Endothelial cell of umbilical vein (primary cell): Measurements from ENCODE around the gene RGSL1. TPM values are rescaled to one million over a fixed set of nuclear protein-coding genes. Genes with fewer than 3 reads are reported as not detected.

ENCODE experiments used
- BruUV-seq: library from RNA; stranded (reverse); fragments of 400-500 nt; replicated peaks from 2 replicates; lab custom pipeline; 2021; lab: Mats Ljungman, UMichigan
- CTCF ChIA-PET: fragments of 300-600, 350-600 bp; sonication (Branson Sonifier 250); formaldehyde crosslinking; loops from one replicate; lab custom pipeline; 2021; ENCODE audit warnings: antibody characterized with exemption, inconsistent platforms; lab: Charles Lee
- POLR2A ChIA-PET: fragments of 300-600, 350-600 bp; sonication (Branson Sonifier 250); formaldehyde crosslinking; loops from one replicate; lab custom pipeline; 2021; ENCODE audit warnings: antibody characterized with exemption, inconsistent platforms; lab: Charles Lee
- DNase-seq: peaks from one replicate; pipeline ENCODE4 v3.0.0-alpha.2; 2011; ENCODE audit warnings: low read depth, low spot score
- FAIRE-seq: peaks from 2 replicates; lab custom pipeline; 2011; peaks lifted over from hg19 to GRCh38; lab: Jason Lieb, UNC
- H2AFZ ChIP-seq: 2 replicates; pipeline ENCODE4 v1.6.0; 2012; ENCODE audit warnings: low read depth, low read length, control low read depth, inconsistent platforms
- H3K27ac ChIP-seq: 2 replicates; pipeline ENCODE4 v1.5.1; 2011; ENCODE audit warnings: low read depth, mild to moderate bottlenecking, control low read depth, low read length, moderate library complexity; ENCODE audit not compliant: insufficient read depth
- H3K27me3 ChIP-seq, 2 experiments: 2 replicates each; pipeline versions ENCODE4 v1.6.0 to v1.6.1; 2011; ENCODE audit warnings: low read length in 2 of 2, mixed read lengths in 1 of 2; ENCODE audit not compliant: control insufficient read depth in 2 of 2, insufficient read depth in 2 of 2
- H3K36me3 ChIP-seq, 2 experiments: 2 replicates in 1 of 2; 3 replicates in 1 of 2; pipeline ENCODE4 v1.5.1; 2011; ENCODE audit warnings: low read length in 2 of 2, mild to moderate bottlenecking in 1 of 2, moderate library complexity in 1 of 2; ENCODE audit not compliant: control insufficient read depth in 2 of 2, insufficient read depth in 2 of 2; ENCODE audit errors: extremely low read depth in 1 of 2
- H3K4me1 ChIP-seq: 3 replicates; pipeline ENCODE4 v1.5.1; 2011; ENCODE audit warnings: mild to moderate bottlenecking, low read length; ENCODE audit not compliant: control insufficient read depth, insufficient read depth; ENCODE audit errors: extremely low read depth
- H3K4me2 ChIP-seq: 2 replicates; pipeline ENCODE4 v1.6.1; 2011; ENCODE audit warnings: low read length, control low read depth, mixed read lengths; ENCODE audit not compliant: insufficient read depth
- H3K4me3 ChIP-seq, 3 experiments: fragments of 200-600 bp in 1 of 3; sonication (generic), shearing (Covaris generic) in 1 of 3; replicated peaks in 1 of 3; 2 replicates each; pipeline ENCODE4 v1.5.1; 2011 to 2016; ENCODE audit warnings: control low read depth in 3 of 3, low read length in 3 of 3, mild to moderate bottlenecking in 2 of 3, inconsistent platforms in 1 of 3, low read depth in 1 of 3, moderate library complexity in 1 of 3; ENCODE audit not compliant: insufficient read depth in 1 of 3
- H3K79me2 ChIP-seq: 2 replicates; pipeline ENCODE4 v1.6.0; 2012; ENCODE audit warnings: low read length, inconsistent platforms; ENCODE audit not compliant: control insufficient read depth, insufficient read depth
- H3K9ac ChIP-seq: replicated peaks from 2 replicates; pipeline ENCODE3; 2011; ENCODE audit warnings: low read length, control low read depth; ENCODE audit not compliant: insufficient read depth; ENCODE audit errors: extremely low read depth
- H3K9me1 ChIP-seq: replicated peaks from 3 replicates; pipeline ENCODE4 v1.6.0; 2011; ENCODE audit warnings: mild to moderate bottlenecking, low read length; ENCODE audit not compliant: control insufficient read depth, insufficient read depth; ENCODE audit errors: extremely low read depth
- H3K9me3 ChIP-seq: replicated peaks from 2 replicates; pipeline ENCODE4 v1.5.1; 2012; ENCODE audit warnings: low read length, inconsistent platforms; ENCODE audit not compliant: control insufficient read depth, insufficient read depth
- H4K20me1 ChIP-seq: replicated peaks from 2 replicates; pipeline ENCODE3; 2011; ENCODE audit warnings: mild to moderate bottlenecking, low read length; ENCODE audit not compliant: control insufficient read depth, insufficient read depth; ENCODE audit errors: extremely low read depth
- EZH2 ChIP-seq: IDR thresholded peaks from 2 replicates; pipeline ENCODE4 v1.6.1; 2012; ENCODE audit warnings: borderline replicate concordance, low read depth, mild to moderate bottlenecking, moderate library complexity, low read length, inconsistent platforms; ENCODE audit not compliant: severe bottlenecking
- FOS ChIP-seq: IDR thresholded peaks from 2 replicates; pipeline ENCODE4 v1.6.1; 2011; ENCODE audit warnings: mild to moderate bottlenecking, low read length, moderate library complexity, borderline replicate concordance; ENCODE audit not compliant: insufficient read depth
- GATA2 ChIP-seq: IDR thresholded peaks from 2 replicates; pipeline ENCODE4 v1.7.0; 2011; ENCODE audit warnings: low read depth, mild to moderate bottlenecking, moderate library complexity, mixed read lengths, low read length; ENCODE audit not compliant: insufficient read length, insufficient read depth
- JUN ChIP-seq: IDR thresholded peaks from 2 replicates; pipeline ENCODE4 v1.6.1; 2011; ENCODE audit warnings: borderline replicate concordance, low read depth; ENCODE audit not compliant: insufficient read length, insufficient read depth
- MYC ChIP-seq: IDR thresholded peaks from one replicate; pipeline ENCODE4 v1.6.1; 2011; ENCODE audit warnings: mild to moderate bottlenecking, low read depth, low read length
- POLR2A ChIP-seq: IDR thresholded peaks from 2 replicates; pipeline ENCODE4 v1.6.1; 2012; ENCODE audit warnings: low read depth, mild to moderate bottlenecking, control low read depth, low read length
- POLR2AphosphoS5 ChIP-seq: IDR thresholded peaks from 2 replicates; pipeline ENCODE4 v1.6.1; 2012; ENCODE audit warnings: low read depth, mild to moderate bottlenecking, control low read depth, low read length, moderate library complexity; ENCODE audit not compliant: insufficient read depth
- dilution Hi-C: fragments of 300-500 bp; cut with MboI; formaldehyde crosslinking; loops from one replicate; pipeline ENCODE4 v1.15.0; 2019; ENCODE audit warnings: low sequenced_read_pairs; ENCODE audit not compliant: extremely low pct_ligation_motif_present
- intact Hi-C: fragments of 100-400 bp; cut with micrococcal nuclease; formaldehyde crosslinking; loops from one replicate; pipeline ENCODE4 v1.10.0; 2022
- polyA plus RNA-seq, 4 experiments: library from polyadenylated mRNA; depleted of rRNA in 3 of 4; stranded (reverse) in 3 of 4; unstranded in 1 of 4; fragments of >200 nt; gene quantifications; 2 replicates each; pipeline versions ENCODE4 v1.2.1 to v1.2.3, GENCODE V29; 2011 to 2012; ENCODE audit warnings: missing spikeins in 1 of 4
- total RNA-seq: library from RNA; stranded (reverse); gene quantifications from 2 replicates; pipeline ENCODE4 v1.2.3, GENCODE V29; 2021
- TF ChIP-seq, protein P1 (sequence below): IDR thresholded peaks from 2 replicates; pipeline ENCODE4 v1.6.1; 2011; ENCODE audit not compliant: insufficient read depth, insufficient read length
- TF ChIP-seq, protein P2 (sequence below), 2 donors: IDR thresholded peaks; 1 replicate in 1 of 2; 2 replicates in 1 of 2; pipeline ENCODE4 v1.5.1; 2011; ENCODE audit warnings: low read length in 2 of 2, mild to moderate bottlenecking in 2 of 2, moderate library complexity in 2 of 2, control low read depth in 1 of 2, inconsistent platforms in 1 of 2, low read depth in 1 of 2; ENCODE audit not compliant: insufficient read depth in 1 of 2; ENCODE audit errors: extremely low read depth in 1 of 2

Gene RGSL1
- total and polyA plus RNA-seq, 2 donors (not counting 3 experiments of a cell fraction or from before 2014, with no cell fraction given): not detected

DNA sequence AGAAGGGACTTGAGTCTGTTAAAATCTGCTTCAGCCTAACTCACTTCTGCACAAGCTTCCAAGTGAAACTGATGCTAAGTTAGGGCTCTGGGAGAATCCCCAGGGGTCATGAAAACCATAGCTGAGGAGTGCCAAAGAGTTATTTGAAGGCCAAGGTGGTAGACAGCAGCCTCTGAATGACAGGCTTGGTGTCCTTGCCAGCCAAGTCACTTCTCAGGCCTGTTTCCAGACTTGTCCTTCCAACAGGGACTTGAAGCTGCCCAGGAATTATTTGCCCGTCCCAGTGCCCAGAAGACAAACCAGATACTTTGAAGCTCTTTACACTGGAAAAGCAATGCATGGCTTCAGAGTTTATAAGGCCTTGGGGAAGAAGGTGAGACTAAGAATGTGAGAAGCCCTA is 105.5 kb downstream of the RGSL1 start:
- ChIA-PET CTCF (interaction anchor here (1.5 kb wide), 1 partner anchor 40 kb away, joined by 4 read pairs; no protein-coding TSS in a partner anchor), POLR2A (no interaction called here)
- H3K9me1 ChIP-seq: no peaks in the 10 kb centered on the region
- no peak overlapping the region for H2AFZ ChIP-seq
- H3K4me2 ChIP-seq: no peak overlapping the region
- H3K79me2 ChIP-seq: no peaks in the 10 kb centered on the region
- H3K9ac ChIP-seq: no peak overlapping the region
- H3K27me3 ChIP-seq: no peaks in the 10 kb centered on the region
- BruUV-seq: no TSS peak
- DNase-seq: no peak
- H4K20me1 ChIP-seq: no peaks in the 10 kb centered on the region
- H3K9me3 ChIP-seq: no peaks in the 10 kb centered on the region
- no peaks in the 10 kb centered on the region for H3K4me1 ChIP-seq
- H3K27ac ChIP-seq: no peak overlapping the region
- no peak overlapping the region for H3K4me3 ChIP-seq
- dilution Hi-C loops: no loop called here
- intact Hi-C loops: no loop called here
- TF ChIP-seq POLR2AphosphoS5: no peak
- no peak for TF ChIP-seq MYC
- TF ChIP-seq EZH2: no peak
- no peak for TF ChIP-seq GATA2
- no peak for TF ChIP-seq JUN
- no peak for TF ChIP-seq POLR2A
- TF ChIP-seq, protein P1, sequence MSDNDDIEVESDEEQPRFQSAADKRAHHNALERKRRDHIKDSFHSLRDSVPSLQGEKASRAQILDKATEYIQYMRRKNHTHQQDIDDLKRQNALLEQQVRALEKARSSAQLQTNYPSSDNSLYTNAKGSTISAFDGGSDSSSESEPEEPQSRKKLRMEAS: no peak
- TF ChIP-seq, protein P2, sequence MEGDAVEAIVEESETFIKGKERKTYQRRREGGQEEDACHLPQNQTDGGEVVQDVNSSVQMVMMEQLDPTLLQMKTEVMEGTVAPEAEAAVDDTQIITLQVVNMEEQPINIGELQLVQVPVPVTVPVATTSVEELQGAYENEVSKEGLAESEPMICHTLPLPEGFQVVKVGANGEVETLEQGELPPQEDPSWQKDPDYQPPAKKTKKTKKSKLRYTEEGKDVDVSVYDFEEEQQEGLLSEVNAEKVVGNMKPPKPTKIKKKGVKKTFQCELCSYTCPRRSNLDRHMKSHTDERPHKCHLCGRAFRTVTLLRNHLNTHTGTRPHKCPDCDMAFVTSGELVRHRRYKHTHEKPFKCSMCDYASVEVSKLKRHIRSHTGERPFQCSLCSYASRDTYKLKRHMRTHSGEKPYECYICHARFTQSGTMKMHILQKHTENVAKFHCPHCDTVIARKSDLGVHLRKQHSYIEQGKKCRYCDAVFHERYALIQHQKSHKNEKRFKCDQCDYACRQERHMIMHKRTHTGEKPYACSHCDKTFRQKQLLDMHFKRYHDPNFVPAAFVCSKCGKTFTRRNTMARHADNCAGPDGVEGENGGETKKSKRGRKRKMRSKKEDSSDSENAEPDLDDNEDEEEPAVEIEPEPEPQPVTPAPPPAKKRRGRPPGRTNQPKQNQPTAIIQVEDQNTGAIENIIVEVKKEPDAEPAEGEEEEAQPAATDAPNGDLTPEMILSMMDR (IDR thresholded peaks at IDR 0.05; ENCODE audit: extremely low read depth in 1 of 2, insufficient read depth in 1 of 2, low read depth in 1 of 2, low read length in 2 of 2): no peak
- TF ChIP-seq FOS: no peak
- FAIRE-seq: no peak
- no peaks in the 10 kb centered on the region for H3K36me3 ChIP-seq
